Neuronal stem cell (in vitro differentiated cells): ENCODE measurements around the gene ANO9.
A peak's percentile ranks its signal among the peaks of the same experiment; 100 is the strongest.

Experiments
- DNase-seq: peaks from one replicate; pipeline ENCODE4 v3.0.0-alpha.2; 2013; ENCODE audit warnings: low spot score
- H2AFZ ChIP-seq: one replicate; pipeline ENCODE4 v1.6.1; 2013; ENCODE audit warnings: mild to moderate bottlenecking, low read length, inconsistent platforms
- H2AK5ac ChIP-seq: 2 replicates; pipeline ENCODE4 v1.6.1; 2013; ENCODE audit warnings: low read depth, mild to moderate bottlenecking, inconsistent platforms, low read length, moderate library complexity, mixed read lengths
- H2BK120ac ChIP-seq: 2 replicates; pipeline ENCODE4 v1.6.1; 2013; ENCODE audit warnings: low read depth, mild to moderate bottlenecking, inconsistent platforms, low read length, moderate library complexity, mixed read lengths
- H2BK12ac ChIP-seq: one replicate; pipeline ENCODE4 v1.6.1; 2013; ENCODE audit warnings: low read length, inconsistent platforms
- H2BK15ac ChIP-seq: 2 replicates; pipeline ENCODE4 v1.6.1; 2013; ENCODE audit warnings: mild to moderate bottlenecking, low read length, inconsistent platforms, mixed read lengths
- H2BK5ac ChIP-seq: one replicate; pipeline ENCODE4 v1.6.1; 2013; ENCODE audit warnings: inconsistent platforms, mild to moderate bottlenecking, low read length, moderate library complexity
- H3K14ac ChIP-seq: one replicate; pipeline ENCODE4 v1.6.1; 2013; ENCODE audit warnings: low read length, inconsistent platforms
- H3K18ac ChIP-seq: 2 replicates; pipeline ENCODE4 v1.6.1; 2013; ENCODE audit warnings: low read length, inconsistent platforms
- H3K23ac ChIP-seq: 2 replicates; pipeline ENCODE4 v1.6.1; 2013; ENCODE audit warnings: low read depth, mild to moderate bottlenecking, mixed read lengths, low read length, inconsistent platforms; ENCODE audit not compliant: poor library complexity
- H3K27ac ChIP-seq: replicated peaks from 3 replicates; pipeline ENCODE4 v1.5.1; 2013; ENCODE audit warnings: low read length, inconsistent platforms
- H3K27me3 ChIP-seq, 3 experiments: 2 replicates each; pipeline ENCODE4 v1.6.1; 2013; ENCODE audit warnings: low read length in 3 of 3, mild to moderate bottlenecking in 2 of 3, inconsistent platforms in 1 of 3, low read depth in 1 of 3, mixed read lengths in 1 of 3, moderate library complexity in 1 of 3; ENCODE audit not compliant: control insufficient read depth in 3 of 3, insufficient read depth in 3 of 3
- H3K36me3 ChIP-seq, 2 donors: replicated peaks in 1 of 2; 2 replicates each; pipeline ENCODE4 v1.6.1; 2013; ENCODE audit warnings: low read length in 2 of 2; ENCODE audit not compliant: control insufficient read depth in 2 of 2, insufficient read depth in 2 of 2
- H3K4ac ChIP-seq: 2 replicates; pipeline ENCODE4 v1.6.1; 2013; ENCODE audit warnings: inconsistent platforms, mild to moderate bottlenecking, low read length, moderate library complexity
- H3K4me1 ChIP-seq, 2 donors: 1 replicate in 1 of 2; 2 replicates in 1 of 2; pipeline ENCODE4 v1.6.1; 2013; ENCODE audit warnings: low read length in 2 of 2, low read depth in 1 of 2; ENCODE audit not compliant: control insufficient read depth in 2 of 2, insufficient read depth in 1 of 2
- H3K4me2 ChIP-seq: one replicate; pipeline ENCODE4 v1.6.1; 2013; ENCODE audit warnings: mild to moderate bottlenecking, low read length, inconsistent platforms; ENCODE audit not compliant: insufficient read depth, poor library complexity, severe bottlenecking
- H3K4me3 ChIP-seq, 2 donors: 2 replicates each; pipeline ENCODE4 v1.5.1; 2013; ENCODE audit warnings: low read length in 2 of 2, mild to moderate bottlenecking in 2 of 2, inconsistent platforms in 1 of 2, moderate library complexity in 1 of 2
- H3K79me1 ChIP-seq: one replicate; pipeline ENCODE4 v1.6.1; 2013; ENCODE audit warnings: low read depth, mild to moderate bottlenecking, inconsistent platforms, low read length, moderate library complexity
- H3K9ac ChIP-seq: one replicate; pipeline ENCODE4 v1.6.1; 2013; ENCODE audit warnings: mild to moderate bottlenecking, low read depth, low read length, inconsistent platforms; ENCODE audit not compliant: poor library complexity
- H3K9me3 ChIP-seq, 2 donors: replicated peaks in 1 of 2; 2 replicates each; pipeline versions ENCODE3 to v1.6.1; 2013; ENCODE audit warnings: low read length in 2 of 2, mild to moderate bottlenecking in 2 of 2, inconsistent platforms in 1 of 2, low read depth in 1 of 2, mixed read lengths in 1 of 2, moderate library complexity in 1 of 2; ENCODE audit not compliant: control insufficient read depth in 2 of 2, insufficient read depth in 1 of 2
- H4K8ac ChIP-seq: one replicate; pipeline ENCODE4 v1.6.1; 2013; ENCODE audit warnings: low read depth, mild to moderate bottlenecking, inconsistent platforms, low read length, moderate library complexity
- H4K91ac ChIP-seq: one replicate; pipeline ENCODE4 v1.6.1; 2013; ENCODE audit warnings: low read length, low read depth, mild to moderate bottlenecking, inconsistent platforms; ENCODE audit not compliant: poor library complexity
- WGBS, 2 donors: extraction: QIAGEN DNeasy Blood & Tissue Kit; methylation state at CpG; one replicate each; pipeline ENCODE4 v1.1.7; 2013; ENCODE audit warnings: missing lambda C conversion rate in 2 of 2, mixed read lengths in 1 of 2; ENCODE audit not compliant: insufficient read length in 2 of 2, insufficient replicate concordance in 1 of 2; ENCODE audit errors: extremely low coverage in 2 of 2; 5-methylcytosine and 5-hydroxymethylcytosine counted together

ANO9 gene

GRCh38 chr11:405954-406795 lies 35.6 kb downstream of the ANO9 start:
- Histone ChIP-seq H2BK120ac (no peak overlapping the region), H2BK5ac (peak overlapping the region; percentile 48), H3K4me3 (peak overlapping the region in 1 of 2 donors; percentile 82), H4K8ac (no peak overlapping the region), H3K27me3 (peaks cover 0 to 21% (median 4%) of the 10 kb centered on the region in 3 experiments), H3K9me3 (peaks cover 0 to 2% of the 10 kb centered on the region in 2 donors), H3K79me1 (peaks cover 2% of the 10 kb centered on the region), H3K18ac (peak overlapping the region; percentile 95), H3K27ac (no peak overlapping the region), H3K9ac (peak overlapping the region; percentile 70), H3K23ac (peak overlapping the region; percentile 96), H2BK12ac (peak overlapping the region; percentile 46), H3K14ac (peak overlapping the region; percentile 84), H3K4me1 (peaks cover 0 to 3% of the 10 kb centered on the region in 2 donors), H2AFZ (peak overlapping the region; percentile 67), H4K91ac (no peak overlapping the region), H3K36me3 (no peaks in the 10 kb centered on the region), H3K4ac (no peak overlapping the region), H2AK5ac (peak overlapping the region; percentile 92), H2BK15ac (peak overlapping the region; percentile 67), H3K4me2 (peak overlapping the region; percentile 80)
- DNase-seq = no peak
- no CpG with 5 or more reads among the region's 47 CpGs for WGBS, 2 donors

DNA sequence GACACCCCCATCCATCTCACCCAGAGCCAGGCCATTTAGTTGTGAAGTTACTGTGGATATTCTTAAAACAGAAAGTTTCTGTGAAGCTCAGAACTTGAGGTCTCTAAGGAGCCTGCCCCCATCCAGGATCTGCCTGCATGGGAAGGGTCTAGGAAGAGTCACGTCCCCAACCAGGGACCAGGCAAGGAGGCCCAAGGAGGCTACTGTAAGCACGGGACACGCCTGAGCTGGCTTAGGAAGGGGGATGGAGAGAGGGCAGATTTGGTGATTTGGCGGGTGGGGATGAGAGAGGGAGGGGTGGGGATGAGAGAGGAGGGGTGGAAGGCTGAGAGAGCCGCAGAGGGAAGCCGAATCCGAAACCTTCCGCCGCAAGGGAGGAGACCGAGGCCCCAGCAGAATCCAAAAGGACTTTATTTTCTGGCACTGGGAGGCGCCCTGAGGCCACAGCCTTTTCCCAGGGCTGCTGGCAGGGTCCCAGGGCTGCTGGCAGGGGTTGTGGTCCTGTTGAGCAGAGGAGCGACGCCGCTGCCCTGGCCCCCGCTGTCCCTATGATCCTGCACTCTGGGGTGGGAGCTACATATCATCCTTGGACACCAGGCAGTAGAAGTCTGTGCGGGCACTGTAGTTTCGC lies 36.4 kb downstream of the ANO9 start:
- no peak overlapping the region for H4K8ac ChIP-seq
- H4K91ac ChIP-seq = no peak overlapping the region
- peak overlapping the region; percentile 73 for H3K23ac ChIP-seq
- no peak overlapping the region for H2BK120ac ChIP-seq
- H3K79me1 ChIP-seq = peaks cover 2% of the 10 kb centered on the region
- H2AFZ ChIP-seq = no peak overlapping the region
- no peak overlapping the region for H3K27ac ChIP-seq
- H3K4me3 ChIP-seq = no peak overlapping the region
- peak overlapping the region; percentile 48 for H2BK5ac ChIP-seq
- H3K18ac ChIP-seq = no peak overlapping the region
- no peak overlapping the region for H3K4me2 ChIP-seq
- peaks cover 0 to 21% (median 4%) of the 10 kb centered on the region in 3 experiments for H3K27me3 ChIP-seq
- H3K4ac ChIP-seq = no peak overlapping the region
- H3K4me1 ChIP-seq = peaks cover 0 to 3% of the 10 kb centered on the region in 2 donors
- peaks cover 0 to 2% of the 10 kb centered on the region in 2 donors for H3K9me3 ChIP-seq
- no peak overlapping the region for H2BK15ac ChIP-seq
- peak overlapping the region; percentile 92 for H2AK5ac ChIP-seq
- WGBS, 2 donors = 100% methylated on average over 1 of the region's 17 CpGs; no CpG with 5 or more reads in 1 of the 2 donors
- H2BK12ac ChIP-seq = no peak overlapping the region
- DNase-seq = no peak
- H3K36me3 ChIP-seq = no peaks in the 10 kb centered on the region
- H3K14ac ChIP-seq = no peak overlapping the region
- H3K9ac ChIP-seq = peak overlapping the region; percentile 70

- Histone ChIP-seq H2BK120ac (no peak overlapping the region), H3K79me1 (peaks cover 2% of the 10 kb centered on the region), H2BK15ac (no peak overlapping the region), H3K14ac (peak overlapping the region; percentile 90), H3K27ac (no peak overlapping the region), H3K9me3 (peaks cover 0 to 4% of the 10 kb centered on the region in 2 donors), H3K36me3 (no peaks in the 10 kb centered on the region), H3K18ac (no peak overlapping the region), H3K4me2 (no peak overlapping the region), H4K91ac (no peak overlapping the region), H2AK5ac (peak overlapping the region; percentile 84), H3K4me1 (peaks cover 0 to 3% of the 10 kb centered on the region in 2 donors), H2AFZ (no peak overlapping the region), H3K4ac (no peak overlapping the region), H3K27me3 (peaks cover 0 to 21% (median 7%) of the 10 kb centered on the region in 3 experiments), H3K4me3 (peak overlapping the region in 1 of 2 donors; percentile 20), H3K23ac (peak overlapping the region; percentile 73), H2BK12ac (no peak overlapping the region), H4K8ac (no peak overlapping the region), H2BK5ac (no peak overlapping the region), H3K9ac (no peak overlapping the region)
- no peak for DNase-seq
- WGBS, 2 donors = no CpG with 5 or more reads among the region's 14 CpGs
These were observed 37.1 kb downstream of the ANO9 start for GRCh38 chr11:404551-405264.
